Tibial nerve (tissue), 4 donors: ENCODE data around the gene C12orf54. TPM values are rescaled to one million over a fixed set of nuclear protein-coding genes. Genes with fewer than 3 reads are reported as not detected.
"Not testable (repeated sequence)": the region's sequence is repeated elsewhere in the genome, so short reads cannot be mapped to it uniquely, and the experiment has no call there.

ENCODE experiments used
- DNase-seq, 2 donors: peaks; one replicate each; pipeline ENCODE4 v3.0.0-alpha.2; 2019; ENCODE audit warnings: low spot score in 2 of 2
- H3K27ac ChIP-seq, 4 donors: fragments of 200-600 bp; sonication (generic) in 3 of 4; one replicate each; pipeline ENCODE4 v1.5.1; 2017 to 2019; ENCODE audit warnings: mild to moderate bottlenecking in 1 of 4
- H3K27me3 ChIP-seq, 2 donors: fragments of 200-600 bp; sonication (generic) in 1 of 2; one replicate each; pipeline versions ENCODE4 v1.5.1 to v1.6.0; 2017 to 2019
- H3K36me3 ChIP-seq, 3 donors: fragments of 200-600 bp; sonication (generic); one replicate each; pipeline ENCODE4 v1.5.1; 2018 to 2019
- H3K4me1 ChIP-seq, 4 donors: fragments of 200-600 bp; sonication (generic) in 3 of 4; one replicate each; pipeline ENCODE4 v1.5.1; 2017 to 2019
- H3K4me3 ChIP-seq, 4 donors: fragments of 200-600 bp; sonication (generic) in 3 of 4; one replicate each; pipeline ENCODE4 v1.5.1; 2017 to 2019; ENCODE audit warnings: mild to moderate bottlenecking in 1 of 4, moderate library complexity in 1 of 4
- H3K9me3 ChIP-seq, 4 donors: fragments of 200-600 bp; sonication (generic) in 3 of 4; one replicate each; pipeline ENCODE4 v1.5.1; 2017 to 2019
- CTCF ChIP-seq, 5 experiments: fragments of 200-600 bp in 3 of 5; fragments of 450-650 bp in 2 of 5; sonication (generic) in 3 of 5; IDR thresholded peaks; one replicate each; pipeline ENCODE4 v1.5.1; 2016 to 2019; ENCODE audit warnings: antibody characterized with exemption in 5 of 5, mild to moderate bottlenecking in 3 of 5, moderate library complexity in 2 of 5
- EP300 ChIP-seq, 2 donors: sonication (generic); formaldehyde crosslinking; IDR thresholded peaks; one replicate each; pipeline ENCODE4 v1.6.1; 2017; ENCODE audit warnings: antibody characterized with exemption in 2 of 2, mild to moderate bottlenecking in 1 of 2
- POLR2A ChIP-seq, 2 donors: fragments of 450-650 bp; IDR thresholded peaks; one replicate each; pipeline ENCODE4 v1.6.1; 2017; ENCODE audit warnings: antibody characterized with exemption in 2 of 2, mild to moderate bottlenecking in 2 of 2, moderate library complexity in 2 of 2
- WGBS, 2 donors: methylation state at CpG; one replicate each; pipeline ENCODE4 v1.1.5; 2018; 5-methylcytosine and 5-hydroxymethylcytosine counted together
- total RNA-seq, 4 donors: library from RNA; depleted of rRNA; stranded (reverse); fragments of >200 nt; gene quantifications; one replicate each; pipeline ENCODE4 v1.1.0, GENCODE V29; 2016

C12orf54 gene
- total RNA-seq, 4 donors from 2014 or later = 1.3 TPM; not detected in 3

GRCh38 chr12:48446161-48446776 is 36.0 kb upstream of the C12orf54 start:
- Histone ChIP-seq H3K36me3 (no peaks in the 10 kb centered on the region), H3K27ac (no peak overlapping the region), H3K27me3 (no peaks in the 10 kb centered on the region), H3K9me3 (peaks cover 0 to 7% (median 0%) of the 10 kb centered on the region in 4 donors), H3K4me1 (no peaks in the 10 kb centered on the region), H3K4me3 (no peak overlapping the region)
- TF ChIP-seq CTCF (IDR thresholded peaks at IDR 0.05) (no peak), POLR2A (IDR thresholded peaks at IDR 0.05) (no peak), EP300 (IDR thresholded peaks at IDR 0.05) (no peak)
- 41 to 47% methylated on average over 4 of the region's 4 CpGs for WGBS, 2 donors
- no peak for DNase-seq

GRCh38 chr12:48447755-48448154 is 34.5 kb upstream of the C12orf54 start:
- H3K27me3 ChIP-seq = no peaks in the 10 kb centered on the region
- H3K4me1 ChIP-seq = no peaks in the 10 kb centered on the region
- H3K4me3 ChIP-seq = no peak overlapping the region
- 73 to 81% methylated on average over 1 of the region's 1 CpG for WGBS, 2 donors
- H3K9me3 ChIP-seq = peaks cover 0 to 7% (median 0%) of the 10 kb centered on the region in 4 donors
- no peaks in the 10 kb centered on the region for H3K36me3 ChIP-seq
- no peak overlapping the region for H3K27ac ChIP-seq
- TF ChIP-seq CTCF (IDR thresholded peaks at IDR 0.05) = no peak
- no peak for TF ChIP-seq POLR2A (IDR thresholded peaks at IDR 0.05)
- no peak for TF ChIP-seq EP300 (IDR thresholded peaks at IDR 0.05)
- DNase-seq = no peak

- 76 to 92% methylated on average over 1 of the region's 1 CpG for WGBS, 2 donors
- H3K9me3 ChIP-seq = peaks cover 0 to 7% (median 0%) of the 10 kb centered on the region in 4 donors
- TF ChIP-seq POLR2A (IDR thresholded peaks at IDR 0.05) = no peak
- no peak for TF ChIP-seq EP300 (IDR thresholded peaks at IDR 0.05)
- no peak for TF ChIP-seq CTCF (IDR thresholded peaks at IDR 0.05)
Observed at GRCh38 chr12:48451372-48451771, 30.9 kb upstream of the C12orf54 start.

GRCh38 chr12:48452961-48453360 is 29.3 kb upstream of the C12orf54 start:
- WGBS, 2 donors = 88 to 95% methylated on average over 2 of the region's 2 CpGs

More at GRCh38 chr12:48451372-48451771, 30.9 kb upstream of the C12orf54 start:
- DNase-seq = no peak
- no peaks in the 10 kb centered on the region for H3K4me1 ChIP-seq
- H3K36me3 ChIP-seq = no peaks in the 10 kb centered on the region
- no peak overlapping the region for H3K4me3 ChIP-seq
- no peaks in the 10 kb centered on the region for H3K27me3 ChIP-seq
- no peak overlapping the region for H3K27ac ChIP-seq

GRCh38 chr12:48454667-48455066 is 27.6 kb upstream of the C12orf54 start:
- Histone ChIP-seq H3K4me3 (no peak overlapping the region), H3K4me1 (no peaks in the 10 kb centered on the region), H3K9me3 (peaks cover 0 to 6% (median 0%) of the 10 kb centered on the region in 4 donors), H3K36me3 (peaks cover 0 to 5% (median 0%) of the 10 kb centered on the region in 3 donors), H3K27ac (no peak overlapping the region), H3K27me3 (no peaks in the 10 kb centered on the region)
- no peak for DNase-seq
- TF ChIP-seq EP300 (IDR thresholded peaks at IDR 0.05) = no peak
- TF ChIP-seq CTCF (IDR thresholded peaks at IDR 0.05) = peak in 2 of 5 experiments; percentile 15 to 22
- WGBS, 2 donors = 86 to 87% methylated on average over 1 of the region's 1 CpG

More at GRCh38 chr12:48452961-48453360, 29.3 kb upstream of the C12orf54 start:
- not testable (repeated sequence) for H3K27ac ChIP-seq, H3K4me3 ChIP-seq, H3K4me1 ChIP-seq, DNase-seq, H3K27me3 ChIP-seq, H3K36me3 ChIP-seq, H3K9me3 ChIP-seq
